NT2/D1 (cell line): ENCODE data around the gene GARNL3.

Source experiments
- YY1 ChIP-seq: IDR thresholded peaks from 2 replicates; pipeline ENCODE4 v1.6.1; 2011; ENCODE audit not compliant: insufficient read length, insufficient read depth
- ZNF274 ChIP-seq: IDR thresholded peaks from 2 replicates; pipeline ENCODE4 v1.6.1; 2011; ENCODE audit warnings: mild to moderate bottlenecking, low read depth, low read length

DNA sequence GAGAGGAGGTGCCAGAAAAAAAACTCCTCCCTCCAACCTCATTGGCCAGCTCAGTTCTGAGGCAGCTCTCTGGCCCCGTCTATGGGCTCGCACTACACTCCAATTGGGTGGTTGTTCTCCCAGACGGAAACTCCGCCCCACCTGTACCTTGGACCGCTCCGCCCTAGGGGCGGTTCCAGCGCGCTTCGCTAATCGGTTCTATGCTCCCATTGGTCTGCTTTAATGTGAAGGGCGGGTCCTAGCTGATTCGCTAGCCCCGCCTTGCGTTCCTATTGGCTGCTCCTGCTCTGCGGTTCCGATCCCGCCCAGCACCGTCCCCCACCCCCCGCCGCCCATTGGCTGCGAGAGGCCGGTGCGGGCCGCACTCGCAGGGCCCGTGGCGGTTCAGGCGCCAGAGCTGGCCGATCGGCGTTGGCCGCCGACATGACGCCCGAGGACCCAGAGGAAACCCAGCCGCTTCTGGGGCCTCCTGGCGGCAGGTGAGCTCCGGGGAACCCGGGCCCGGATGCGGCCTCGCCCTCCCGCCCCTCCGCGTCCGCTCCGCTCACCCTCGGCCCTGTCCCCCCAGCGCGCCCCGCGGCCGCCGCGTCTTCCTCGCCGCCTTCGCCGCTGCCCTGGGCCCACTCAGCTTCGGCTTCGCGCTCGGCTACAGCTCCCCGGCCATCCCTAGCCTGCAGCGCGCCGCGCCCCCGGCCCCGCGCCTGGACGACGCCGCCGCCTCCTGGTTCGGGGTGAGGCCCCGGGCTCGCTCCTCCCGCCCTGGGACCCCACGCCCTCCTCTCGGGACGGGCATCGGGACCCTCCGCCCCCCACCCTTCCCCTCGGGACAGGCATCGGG is 132.5 kb downstream of the GARNL3 start, which contains the start of gene SLC2A8:
- no peak for TF ChIP-seq YY1
- no peak for TF ChIP-seq ZNF274
